Stimulated activated naive CD8-positive, alpha-beta T cell treated with anti-CD3 and anti-CD28 coated beads, Interleukin-15, amount 100 ng/mL, for 72 hours (primary cell): Measurements from ENCODE around the gene DGCR2.
"Not testable (repeated sequence)": the region's sequence is repeated elsewhere in the genome, so short reads cannot be mapped to it uniquely, and the experiment has no call there.

ENCODE experiments used
- ATAC-seq: fragments of 150-1000 bp; cut with Tn5 transposase; 2 replicates; pipeline ENCODE4 v1.10.0; 2021; ENCODE audit warnings: mild to moderate bottlenecking, moderate library complexity
- DNase-seq, 2 donors: peaks; one replicate each; pipeline ENCODE4 v3.0.0; 2021 to 2022
- H3K27ac Mint-ChIP-seq, 2 donors: one replicate each; pipeline ENCODE4 v1.8.0; 2022; ENCODE audit warnings: mild to moderate bottlenecking in 2 of 2, mixed read lengths in 2 of 2, moderate library complexity in 2 of 2
- H3K27me3 Mint-ChIP-seq: one replicate; pipeline ENCODE4 v1.8.0; 2022; ENCODE audit warnings: mixed read lengths
- H3K4me1 Mint-ChIP-seq: one replicate; pipeline ENCODE4 v1.8.0; 2022; ENCODE audit warnings: mild to moderate bottlenecking, mixed read lengths
- H3K4me3 Mint-ChIP-seq, 2 donors: one replicate each; pipeline ENCODE4 v1.8.0; 2022; ENCODE audit warnings: mild to moderate bottlenecking in 2 of 2, mixed read lengths in 2 of 2, moderate library complexity in 1 of 2
- H3K9me3 Mint-ChIP-seq, 2 donors: one replicate each; pipeline ENCODE4 v1.8.0; 2022; ENCODE audit warnings: mixed read lengths in 2 of 2

The DGCR2 gene

DNA sequence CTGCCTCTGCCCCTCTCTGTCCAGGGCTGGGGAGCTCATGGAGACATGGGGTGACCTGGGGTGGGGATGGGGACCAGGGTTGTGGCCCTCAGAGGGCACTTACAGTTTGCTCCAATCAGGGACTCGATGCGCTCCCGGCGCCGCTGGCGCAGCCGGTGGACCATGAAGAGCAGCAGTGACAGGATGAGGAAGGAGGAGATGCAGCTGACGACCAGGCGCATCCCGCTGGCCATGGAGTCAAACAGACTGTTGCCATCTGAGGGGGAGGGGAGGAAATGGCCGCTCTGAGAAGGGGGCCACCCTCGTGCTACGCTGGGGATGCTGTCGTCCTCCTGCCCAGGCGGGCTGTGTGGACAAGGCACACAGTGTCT, 80.5 kb downstream of the DGCR2 start:
- Mint-ChIP-seq H3K4me1 (no peaks in the 10 kb centered on the region), H3K27me3 (no peaks in the 10 kb centered on the region), H3K27ac (no peak overlapping the region), H3K9me3 (no peaks in the 10 kb centered on the region), H3K4me3 (no peak overlapping the region)
- ATAC-seq = no peak
- no peak for DNase-seq

DNA sequence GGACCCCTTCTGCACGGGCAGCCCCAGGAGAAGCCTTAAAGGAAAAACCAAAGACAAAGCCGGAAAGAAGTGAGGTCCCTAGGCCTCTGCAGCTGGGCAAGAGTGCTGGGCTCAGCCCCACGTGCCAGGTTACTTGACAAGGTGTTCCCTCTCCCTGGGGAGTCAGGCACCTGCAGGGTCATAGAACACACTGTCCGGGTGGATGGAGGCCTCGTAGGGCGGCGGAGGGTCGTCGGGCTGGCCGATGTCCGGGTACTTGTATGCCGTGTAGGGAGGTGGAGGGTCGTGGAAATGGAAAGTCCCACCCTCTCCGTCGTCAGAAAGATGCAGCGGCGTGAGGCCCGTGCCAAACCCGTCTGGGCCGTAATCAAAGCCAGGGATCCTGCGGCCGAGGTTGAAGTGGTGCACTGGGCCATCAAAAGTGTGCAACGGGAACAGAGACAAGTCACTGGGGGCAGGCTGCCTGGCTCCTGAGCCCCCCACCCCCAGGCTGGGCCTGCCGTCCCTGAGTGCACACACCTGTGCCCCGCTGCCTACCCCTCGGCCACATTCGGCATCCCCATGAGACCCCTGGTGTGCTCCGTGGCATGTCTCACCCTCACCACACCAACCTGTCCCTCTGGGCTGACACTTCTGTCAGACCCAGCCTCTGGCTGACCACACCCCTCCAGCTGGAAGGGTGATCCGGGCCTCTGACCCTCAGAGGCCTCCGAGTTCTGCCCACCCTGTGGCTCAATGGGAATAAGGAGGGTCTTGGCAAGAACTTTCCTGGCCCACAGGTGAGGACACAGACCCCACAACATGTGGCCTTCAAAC, 81.1 kb downstream of the DGCR2 start:
- H3K4me1 Mint-ChIP-seq = no peaks in the 10 kb centered on the region
- no peaks in the 10 kb centered on the region for H3K9me3 Mint-ChIP-seq
- H3K27me3 Mint-ChIP-seq = no peaks in the 10 kb centered on the region
- peak overlapping the region in 1 of 2 donors; percentile 94 for H3K27ac Mint-ChIP-seq
- DNase-seq (no peak), ATAC-seq (no peak)
- H3K4me3 Mint-ChIP-seq = no peak overlapping the region

DNA sequence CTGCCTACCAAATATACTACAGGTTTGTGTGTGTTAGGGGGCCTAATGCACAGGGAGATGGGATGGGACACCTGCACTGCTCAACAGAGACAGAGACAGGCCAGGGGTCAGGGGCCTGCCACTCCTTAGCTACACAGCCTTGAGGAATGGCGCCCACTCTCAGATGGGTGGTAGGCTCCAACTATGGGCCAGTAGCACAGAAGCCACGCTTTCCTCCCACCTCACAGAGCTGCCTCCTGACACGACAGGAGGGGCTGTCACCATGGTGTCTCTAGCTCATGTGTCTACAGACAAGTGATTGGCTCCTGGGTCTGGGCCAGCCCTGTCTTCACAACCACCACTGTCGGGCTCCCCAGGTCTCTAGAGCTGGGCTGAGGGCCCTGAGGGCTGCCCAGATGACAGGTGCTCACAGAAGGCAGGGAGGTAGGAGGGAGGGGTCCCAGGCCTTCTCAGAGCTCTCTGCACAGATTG, 81.8 kb downstream of the DGCR2 start:
- H3K27ac Mint-ChIP-seq = peak overlapping the region in 1 of 2 donors; percentile 94
- ATAC-seq (no peak), DNase-seq (no peak)
- H3K4me3 Mint-ChIP-seq = no peak overlapping the region
- H3K9me3 Mint-ChIP-seq = no peaks in the 10 kb centered on the region
- H3K4me1 Mint-ChIP-seq = no peaks in the 10 kb centered on the region
- H3K27me3 Mint-ChIP-seq = no peaks in the 10 kb centered on the region

DNA sequence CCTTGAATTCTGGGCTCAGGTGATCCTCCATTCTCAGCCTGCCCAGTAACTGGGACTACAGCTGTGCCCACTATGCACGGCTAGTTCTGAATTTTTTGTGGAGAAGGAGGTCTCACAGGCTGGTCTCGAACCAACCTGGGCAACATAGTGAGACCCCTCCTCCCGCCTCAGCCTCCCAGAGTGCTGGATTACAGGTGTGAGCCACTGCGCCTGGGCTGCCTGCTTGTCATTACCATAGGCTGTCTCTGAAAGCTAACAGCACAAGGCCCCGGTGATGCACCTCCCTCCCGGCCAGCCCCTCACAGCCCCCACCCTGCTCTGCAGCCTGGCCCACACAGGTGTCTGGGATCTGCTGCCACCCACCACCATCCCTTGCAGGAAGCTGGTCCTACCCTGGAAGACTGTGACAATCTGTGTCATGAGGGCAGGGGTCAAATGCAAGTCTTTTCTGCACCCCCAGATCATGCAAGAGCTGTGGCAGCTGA, 82.4 kb downstream of the DGCR2 start:
- Mint-ChIP-seq H3K4me3 (no peak overlapping the region), H3K9me3 (no peaks in the 10 kb centered on the region), H3K27ac (peak overlapping the region; percentile 19 to 87), H3K4me1 (no peaks in the 10 kb centered on the region), H3K27me3 (no peaks in the 10 kb centered on the region)
- DNase-seq (no peak), ATAC-seq (no peak)

- no peak for ATAC-seq
- Mint-ChIP-seq H3K27me3 (no peaks in the 10 kb centered on the region), H3K9me3 (no peaks in the 10 kb centered on the region), H3K4me1 (no peaks in the 10 kb centered on the region), H3K27ac (peak overlapping the region in 1 of 2 donors; percentile 87), H3K4me3 (no peak overlapping the region)
- no peak for DNase-seq
Measured at GRCh38 chr22:19039448-19039780, 82.8 kb downstream of the DGCR2 start.

DNA sequence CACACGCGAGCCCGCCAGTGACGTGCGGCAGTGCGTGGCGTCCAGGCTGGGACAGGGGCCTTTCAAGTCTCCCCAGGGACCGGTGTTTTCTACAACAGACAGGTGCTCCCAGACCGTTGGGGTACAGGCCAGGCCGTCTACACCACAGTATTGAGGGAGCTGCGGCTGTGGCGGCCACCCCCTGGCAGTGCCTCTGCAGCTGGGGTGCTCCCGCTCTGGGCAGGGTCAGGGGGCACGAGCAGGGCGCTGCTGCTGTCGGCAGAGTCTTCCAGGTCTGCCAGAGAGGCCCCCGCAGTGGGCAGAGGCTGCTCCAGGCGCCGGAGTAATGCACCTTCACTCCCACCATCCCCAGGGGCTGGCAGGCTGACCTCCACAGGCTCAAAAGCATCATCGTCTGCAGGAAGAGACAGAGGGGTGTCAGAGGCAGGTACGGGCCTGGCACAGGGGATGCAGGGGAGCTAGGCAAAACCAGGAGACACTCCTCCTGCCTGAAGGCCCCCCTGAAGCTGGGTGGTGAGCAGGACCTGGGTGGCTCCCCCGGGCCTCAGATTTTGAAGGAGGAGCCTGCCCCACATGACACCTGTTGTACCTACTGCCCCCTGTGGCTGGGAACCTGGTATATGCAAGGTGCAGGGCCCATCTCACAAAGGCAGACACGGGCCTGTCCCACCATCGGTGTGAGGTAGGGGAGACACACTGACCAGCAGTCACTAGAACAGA, 83.3 kb downstream of the DGCR2 start:
- peak overlapping the region in 1 of 2 donors; percentile 42 for H3K27ac Mint-ChIP-seq
- H3K4me1 Mint-ChIP-seq = no peaks in the 10 kb centered on the region
- no peak for ATAC-seq
- H3K27me3 Mint-ChIP-seq = no peaks in the 10 kb centered on the region
- no peak overlapping the region for H3K4me3 Mint-ChIP-seq
- no peaks in the 10 kb centered on the region for H3K9me3 Mint-ChIP-seq
- DNase-seq = no peak

- ATAC-seq (no peak), DNase-seq (no peak)
- Mint-ChIP-seq H3K4me1 (peaks cover under 1% of the 10 kb centered on the region), H3K27ac (peak overlapping the region in 1 of 2 donors; percentile 34), H3K4me3 (no peak overlapping the region), H3K9me3 (no peaks in the 10 kb centered on the region), H3K27me3 (no peaks in the 10 kb centered on the region)
Measured at GRCh38 chr22:19038164-19038546, 84.1 kb downstream of the DGCR2 start.

GRCh38 chr22:19037282-19038163, 84.7 kb downstream of the DGCR2 start:
- ATAC-seq (no peak), DNase-seq (no peak)
- Mint-ChIP-seq H3K27ac (peak overlapping the region; percentile 27 to 58), H3K4me3 (no peak overlapping the region), H3K27me3 (no peaks in the 10 kb centered on the region), H3K4me1 (peaks cover 6% of the 10 kb centered on the region), H3K9me3 (no peaks in the 10 kb centered on the region)

- Mint-ChIP-seq H3K4me3 (no peak overlapping the region), H3K9me3 (no peaks in the 10 kb centered on the region), H3K27ac (peak overlapping the region in 1 of 2 donors; percentile 27), H3K4me1 (peaks cover 6% of the 10 kb centered on the region), H3K27me3 (no peaks in the 10 kb centered on the region)
- no peak for DNase-seq
- ATAC-seq = no peak
Measured at GRCh38 chr22:19036523-19037273, 85.5 kb downstream of the DGCR2 start.

DNA sequence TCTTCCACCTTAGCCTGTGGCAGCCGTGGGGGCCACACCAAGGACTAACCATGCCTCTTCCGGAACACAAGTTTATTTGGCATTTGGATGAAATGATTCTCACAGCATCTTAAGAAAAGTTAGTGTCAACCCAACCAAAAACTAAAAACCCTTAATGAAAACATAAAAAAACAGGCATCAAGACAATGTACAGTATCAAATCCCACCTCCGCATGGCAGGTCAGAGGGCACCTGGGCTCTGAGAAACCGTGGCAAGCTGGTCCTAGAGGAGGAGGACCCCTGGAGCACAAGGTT, 86.0 kb downstream of the DGCR2 start:
- no peaks in the 10 kb centered on the region for H3K9me3 Mint-ChIP-seq
- ATAC-seq = no peak
- no peak overlapping the region for H3K4me3 Mint-ChIP-seq
- DNase-seq = no peak
- no peak overlapping the region for H3K27ac Mint-ChIP-seq
- peaks cover 2% of the 10 kb centered on the region for H3K27me3 Mint-ChIP-seq
- peaks cover 6% of the 10 kb centered on the region for H3K4me1 Mint-ChIP-seq

DNA sequence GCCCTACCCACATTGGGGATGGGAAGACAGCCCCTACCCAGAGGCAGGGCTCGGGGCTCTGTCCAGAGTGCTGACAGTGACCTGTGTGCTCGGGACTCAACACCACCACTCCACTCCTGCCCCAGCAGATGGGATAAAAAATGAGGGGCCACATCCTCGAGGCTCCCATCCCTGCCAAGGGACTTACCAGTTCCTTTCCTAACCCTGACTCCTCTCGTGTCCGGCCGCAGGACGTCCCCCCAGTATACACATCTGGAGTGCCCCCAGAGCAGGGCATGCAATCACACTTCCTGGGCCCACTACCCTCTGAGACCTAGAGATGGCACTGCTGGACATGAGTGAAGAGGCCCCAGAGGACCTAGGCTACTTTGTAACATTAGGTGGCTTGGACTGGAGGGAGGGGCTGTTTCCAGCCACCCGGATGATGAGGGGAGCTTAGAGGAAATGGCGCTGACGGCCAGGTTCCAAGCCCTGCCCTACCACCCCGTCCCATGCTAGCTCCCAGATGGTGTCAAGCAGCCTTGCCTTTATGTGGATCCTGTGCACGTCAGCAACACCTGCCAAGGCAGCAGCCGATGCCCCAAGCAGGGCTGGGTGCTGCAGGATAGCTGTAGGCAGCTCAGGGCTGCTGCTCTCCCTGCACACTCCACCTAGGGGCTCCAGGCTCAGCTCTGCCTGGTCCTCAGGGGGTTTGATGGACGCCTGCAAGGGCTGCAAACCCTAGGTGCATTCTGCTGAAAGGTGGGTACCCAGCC, 86.6 kb downstream of the DGCR2 start:
- Mint-ChIP-seq H3K9me3 (no peaks in the 10 kb centered on the region), H3K27ac (no peak overlapping the region), H3K4me3 (no peak overlapping the region), H3K27me3 (peaks cover 8% of the 10 kb centered on the region), H3K4me1 (peaks cover 6% of the 10 kb centered on the region)
- DNase-seq (no peak), ATAC-seq (peak; percentile 47)

- not testable (repeated sequence) for DNase-seq, H3K27ac Mint-ChIP-seq
Measured at GRCh38 chr22:19035126-19035473, 87.1 kb downstream of the DGCR2 start.

DNA sequence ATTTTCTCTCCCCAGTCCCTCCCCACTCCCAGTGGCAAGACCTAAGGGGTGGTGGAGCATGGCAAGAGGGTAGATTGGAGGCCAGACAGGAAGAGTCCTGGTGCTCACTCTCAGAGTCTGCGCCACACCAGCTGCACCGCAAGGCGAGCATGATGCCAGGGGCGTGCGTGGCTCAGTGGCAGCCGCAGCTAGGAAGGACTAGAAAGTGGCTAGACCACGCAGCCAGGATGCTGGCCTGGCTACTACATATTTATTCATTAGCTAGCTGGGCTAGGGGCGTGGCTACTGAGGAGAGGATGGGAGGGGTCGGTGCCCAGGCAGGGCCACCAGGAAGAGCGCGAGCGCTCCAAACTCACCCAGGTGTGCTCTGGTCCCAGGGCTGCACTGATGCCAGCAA, 87.5 kb downstream of the DGCR2 start:
- H3K4me3 Mint-ChIP-seq, H3K27ac Mint-ChIP-seq, ATAC-seq: not testable (repeated sequence)

More at GRCh38 chr22:19035126-19035473, 87.1 kb downstream of the DGCR2 start:
- not testable (repeated sequence) for H3K9me3 Mint-ChIP-seq, H3K4me1 Mint-ChIP-seq, ATAC-seq, H3K4me3 Mint-ChIP-seq
- peaks cover 13% of the 10 kb centered on the region for H3K27me3 Mint-ChIP-seq

GRCh38 chr22:19034031-19034723, 88.0 kb downstream of the DGCR2 start:
- H3K27ac Mint-ChIP-seq = not testable (repeated sequence)

More for the DNA sequence above, 87.5 kb downstream of the DGCR2 start:
- H3K9me3 Mint-ChIP-seq, DNase-seq, H3K4me1 Mint-ChIP-seq: not testable (repeated sequence)
- peaks cover 14% of the 10 kb centered on the region for H3K27me3 Mint-ChIP-seq

More at GRCh38 chr22:19034031-19034723, 88.0 kb downstream of the DGCR2 start:
- H3K4me3 Mint-ChIP-seq, DNase-seq, H3K9me3 Mint-ChIP-seq, H3K4me1 Mint-ChIP-seq, ATAC-seq: not testable (repeated sequence)
- H3K27me3 Mint-ChIP-seq = peaks cover 14% of the 10 kb centered on the region
